ENCODE results near the gene APBB2.
A peak's percentile ranks its signal among the peaks of the same experiment; 100 is the strongest.
"Not testable (repeated sequence)": the region's sequence is repeated elsewhere in the genome, so short reads cannot be mapped to it uniquely, and the experiment has no call there.

The APBB2 gene

DNA sequence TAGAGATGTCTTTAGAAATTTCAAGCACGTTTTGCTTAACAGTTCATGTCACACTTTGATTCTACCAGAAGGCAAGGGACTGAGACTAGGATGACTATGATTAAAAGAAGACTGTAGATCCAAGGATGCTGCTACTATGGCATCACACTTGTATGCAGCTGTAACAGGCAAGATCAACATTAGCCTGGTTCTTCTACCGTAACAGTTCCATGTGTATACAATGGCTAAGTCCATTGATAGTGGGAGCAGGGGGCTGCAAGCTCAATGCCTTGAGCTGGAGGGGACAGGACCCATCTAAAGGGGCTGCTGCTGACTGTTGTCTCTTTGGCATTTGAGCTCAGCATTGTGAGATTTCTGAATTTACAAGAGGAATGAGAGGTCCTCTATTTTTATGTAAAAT, 212.0 kb downstream of the APBB2 start:
- no peak overlapping the region for H3K4me3 ChIP-seq (ENCODE audit: low read depth in 1 of 2, low read length in 1 of 2)
- H3K27me3 ChIP-seq = no peaks in the 10 kb centered on the region
- no peaks in the 10 kb centered on the region for H3K36me3 ChIP-seq
- TF ChIP-seq, protein P1, sequence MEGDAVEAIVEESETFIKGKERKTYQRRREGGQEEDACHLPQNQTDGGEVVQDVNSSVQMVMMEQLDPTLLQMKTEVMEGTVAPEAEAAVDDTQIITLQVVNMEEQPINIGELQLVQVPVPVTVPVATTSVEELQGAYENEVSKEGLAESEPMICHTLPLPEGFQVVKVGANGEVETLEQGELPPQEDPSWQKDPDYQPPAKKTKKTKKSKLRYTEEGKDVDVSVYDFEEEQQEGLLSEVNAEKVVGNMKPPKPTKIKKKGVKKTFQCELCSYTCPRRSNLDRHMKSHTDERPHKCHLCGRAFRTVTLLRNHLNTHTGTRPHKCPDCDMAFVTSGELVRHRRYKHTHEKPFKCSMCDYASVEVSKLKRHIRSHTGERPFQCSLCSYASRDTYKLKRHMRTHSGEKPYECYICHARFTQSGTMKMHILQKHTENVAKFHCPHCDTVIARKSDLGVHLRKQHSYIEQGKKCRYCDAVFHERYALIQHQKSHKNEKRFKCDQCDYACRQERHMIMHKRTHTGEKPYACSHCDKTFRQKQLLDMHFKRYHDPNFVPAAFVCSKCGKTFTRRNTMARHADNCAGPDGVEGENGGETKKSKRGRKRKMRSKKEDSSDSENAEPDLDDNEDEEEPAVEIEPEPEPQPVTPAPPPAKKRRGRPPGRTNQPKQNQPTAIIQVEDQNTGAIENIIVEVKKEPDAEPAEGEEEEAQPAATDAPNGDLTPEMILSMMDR (IDR thresholded peaks at IDR 0.05) = no peak
- peaks cover 0 to 16% of the 10 kb centered on the region in 2 experiments for H3K4me1 ChIP-seq (ENCODE audit: control insufficient read depth in 1 of 2, insufficient read depth in 1 of 2, low read depth in 1 of 2, low read length in 1 of 2)
- H3K9me3 ChIP-seq = no peaks in the 10 kb centered on the region
- no peak overlapping the region for H3K27ac ChIP-seq

DNA sequence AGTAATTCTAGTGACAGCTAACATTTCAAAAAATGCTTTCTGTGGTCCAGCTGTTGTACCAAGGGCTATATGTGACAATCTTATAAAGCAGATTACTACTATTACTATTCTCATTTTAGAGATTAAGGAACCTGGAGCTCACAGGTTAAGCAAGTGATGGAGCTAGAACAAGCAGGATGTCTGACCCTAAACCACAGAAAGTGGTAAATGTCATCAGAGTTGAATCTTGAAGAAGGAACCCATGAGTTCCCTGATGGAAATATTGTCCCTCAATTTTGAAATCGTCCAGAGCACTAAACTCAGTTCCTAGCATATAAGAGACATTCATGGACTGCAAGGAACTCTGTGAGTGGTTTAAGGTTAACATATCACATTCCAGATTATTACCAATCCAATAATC, 214.0 kb downstream of the APBB2 start:
- H3K36me3 ChIP-seq = no peaks in the 10 kb centered on the region
- TF ChIP-seq, protein P1 (IDR thresholded peaks at IDR 0.05) = no peak
- H3K4me3 ChIP-seq (ENCODE audit: low read depth in 1 of 2, low read length in 1 of 2) = no peak overlapping the region
- H3K27me3 ChIP-seq = no peaks in the 10 kb centered on the region
- H3K4me1 ChIP-seq (ENCODE audit: control insufficient read depth in 1 of 2, insufficient read depth in 1 of 2, low read depth in 1 of 2, low read length in 1 of 2) = peaks cover 0 to 16% of the 10 kb centered on the region in 2 experiments
- no peak overlapping the region for H3K27ac ChIP-seq
- H3K9me3 ChIP-seq = no peaks in the 10 kb centered on the region

DNA sequence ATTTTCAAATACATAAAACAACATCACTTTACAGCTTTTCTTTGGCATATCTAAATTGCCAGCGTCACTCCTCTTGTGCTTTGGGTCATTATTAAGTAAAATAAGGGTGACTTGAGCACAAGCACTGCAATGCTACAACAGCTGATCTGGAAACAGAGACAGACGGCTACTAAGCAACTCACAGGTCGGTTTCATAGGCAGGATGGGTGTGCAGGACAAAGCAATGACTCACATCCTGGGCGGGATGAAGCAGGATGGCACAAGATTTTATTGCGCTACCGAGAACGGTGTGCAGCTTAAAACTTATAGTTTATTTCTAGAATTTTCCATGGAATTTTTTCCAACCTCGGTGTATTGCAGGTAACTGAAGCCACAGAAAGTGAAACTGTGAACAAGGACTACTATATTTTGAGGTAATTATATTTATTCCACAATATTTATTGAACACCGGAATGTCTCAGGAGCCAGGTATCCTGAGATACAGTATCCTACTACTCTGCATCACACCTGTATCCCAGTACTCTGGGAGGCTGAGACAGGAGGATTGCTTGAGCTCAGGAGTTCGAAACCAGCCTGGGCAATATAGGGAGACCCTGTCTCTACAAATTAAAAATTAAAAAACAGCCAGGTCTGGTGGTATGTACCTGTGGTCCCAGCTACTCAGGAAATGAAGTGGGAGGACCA, 215.5 kb downstream of the APBB2 start:
- Histone ChIP-seq H3K27me3 (no peaks in the 10 kb centered on the region), H3K36me3 (no peaks in the 10 kb centered on the region), H3K4me3 (ENCODE audit: low read depth in 1 of 2, low read length in 1 of 2) (no peak overlapping the region), H3K27ac (peak overlapping the region; percentile 37), H3K9me3 (no peaks in the 10 kb centered on the region), H3K4me1 (ENCODE audit: control insufficient read depth in 1 of 2, insufficient read depth in 1 of 2, low read depth in 1 of 2, low read length in 1 of 2) (peaks cover 0 to 16% of the 10 kb centered on the region in 2 experiments)
- TF ChIP-seq, protein P1 (IDR thresholded peaks at IDR 0.05) = no peak

DNA sequence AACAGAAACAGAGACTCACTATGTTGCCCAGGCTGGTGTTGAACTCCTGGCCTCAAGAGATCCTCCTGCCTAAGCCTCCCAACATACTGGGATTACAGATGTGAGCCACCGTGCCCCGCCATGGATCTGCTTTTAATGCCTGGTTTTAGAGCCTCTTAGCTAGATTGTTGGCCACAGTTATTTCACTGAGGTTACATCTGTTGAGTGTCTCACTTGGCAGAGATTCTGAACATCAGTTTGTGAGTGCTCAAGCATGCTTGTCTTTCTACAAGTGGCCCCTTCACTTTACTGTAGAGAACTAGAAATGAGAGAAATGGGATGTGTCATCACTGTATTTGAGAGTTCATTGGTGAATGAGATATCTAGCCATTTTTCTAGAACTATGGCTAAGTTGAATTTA, 218.5 kb downstream of the APBB2 start:
- Histone ChIP-seq H3K27me3 (no peaks in the 10 kb centered on the region), H3K36me3 (no peaks in the 10 kb centered on the region), H3K27ac (no peak overlapping the region), H3K4me3 (ENCODE audit: low read depth in 1 of 2, low read length in 1 of 2) (no peak overlapping the region), H3K9me3 (no peaks in the 10 kb centered on the region), H3K4me1 (ENCODE audit: control insufficient read depth in 1 of 2, insufficient read depth in 1 of 2, low read depth in 1 of 2, low read length in 1 of 2) (peaks cover 0 to 28% of the 10 kb centered on the region in 2 experiments)
- TF ChIP-seq, protein P1 (IDR thresholded peaks at IDR 0.05) = no peak

DNA sequence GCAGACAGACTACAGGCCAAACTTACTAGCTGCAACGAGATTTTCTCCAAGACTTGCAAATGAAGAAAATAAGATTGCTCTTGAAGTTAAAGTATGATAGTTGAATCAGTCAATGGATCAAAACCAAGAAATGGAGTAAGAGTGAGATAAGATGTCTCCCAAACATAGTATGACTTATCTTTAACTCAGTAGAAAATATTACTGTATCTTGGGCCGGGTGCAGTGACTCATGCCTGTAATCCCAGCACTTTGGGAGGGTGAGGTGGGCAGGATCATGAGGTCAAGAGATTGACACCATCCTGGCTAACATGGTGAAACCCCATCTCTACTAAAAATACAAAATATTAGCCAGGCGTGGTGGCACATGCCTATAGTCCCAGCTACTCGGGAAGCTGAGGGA, 220.0 kb downstream of the APBB2 start:
- H3K4me1 ChIP-seq (ENCODE audit: control insufficient read depth in 1 of 2, insufficient read depth in 1 of 2, low read depth in 1 of 2, low read length in 1 of 2) = peaks cover 0 to 28% of the 10 kb centered on the region in 2 experiments
- not testable (repeated sequence) for H3K36me3 ChIP-seq; H3K4me3 ChIP-seq (ENCODE audit: low read depth in 1 of 2, low read length in 1 of 2); H3K27me3 ChIP-seq; H3K9me3 ChIP-seq; H3K27ac ChIP-seq

DNA sequence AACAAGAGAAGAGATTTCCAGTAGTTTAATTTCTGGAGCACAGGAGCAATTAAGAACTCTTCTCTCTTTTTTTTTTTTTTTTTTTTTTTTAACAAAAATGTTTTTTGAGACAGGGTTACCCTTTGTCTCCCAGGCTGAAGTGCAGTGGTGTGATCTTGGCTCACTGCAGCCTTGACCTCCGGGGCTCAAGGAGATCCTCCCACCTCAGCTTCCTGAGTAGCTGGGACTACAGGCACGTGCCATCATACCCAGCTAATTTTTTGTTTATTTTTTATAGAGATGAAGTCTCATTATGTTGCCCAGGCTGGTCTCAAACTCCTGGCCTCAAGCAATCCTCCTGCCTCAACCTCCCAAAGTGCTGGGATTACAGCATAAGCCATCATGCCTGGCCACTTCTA, 221.0 kb downstream of the APBB2 start:
- H3K4me3 ChIP-seq (ENCODE audit: low read depth in 1 of 2, low read length in 1 of 2); H3K27me3 ChIP-seq; H3K27ac ChIP-seq; H3K9me3 ChIP-seq; H3K36me3 ChIP-seq: not testable (repeated sequence)
- H3K4me1 ChIP-seq (ENCODE audit: control insufficient read depth in 1 of 2, insufficient read depth in 1 of 2, low read depth in 1 of 2, low read length in 1 of 2) = peaks cover 0 to 18% of the 10 kb centered on the region in 2 experiments

Measured in neutrophil (primary cell).